MM.1S (cell line): Measurements from ENCODE around the gene TULP1.

ENCODE experiments used
- DNase-seq: peaks from one replicate; pipeline ENCODE4 v3.0.0-alpha.2; 2015
- H2AFZ ChIP-seq: fragments of 300-600 bp; sonication (generic); 2 replicates; pipeline ENCODE4 v1.6.0; 2016; ENCODE audit warnings: antibody characterized with exemption, low read length
- H3F3A ChIP-seq: fragments of 300-600 bp; sonication (generic); 2 replicates; pipeline ENCODE4 v1.6.1; 2016; ENCODE audit warnings: mild to moderate bottlenecking, antibody characterized with exemption, low read length, moderate library complexity, mixed read lengths; ENCODE audit not compliant: insufficient read depth
- H3K27ac ChIP-seq: fragments of 300-600 bp; sonication (generic); 2 replicates; pipeline ENCODE4 v1.5.1; 2016; ENCODE audit warnings: mild to moderate bottlenecking, low read length
- H3K27me3 ChIP-seq: fragments of 300-600 bp; sonication (generic); replicated peaks from 2 replicates; pipeline ENCODE4 v1.6.0; 2016; ENCODE audit warnings: low read length; ENCODE audit not compliant: insufficient read depth
- H3K36me3 ChIP-seq: fragments of 300-600 bp; sonication (generic); replicated peaks from 2 replicates; pipeline ENCODE4 v1.6.1; 2016; ENCODE audit warnings: mild to moderate bottlenecking, low read length, mixed read lengths; ENCODE audit not compliant: insufficient read depth
- H3K4me1 ChIP-seq: fragments of 300-600 bp; sonication (generic); 2 replicates; pipeline ENCODE4 v1.6.1; 2016; ENCODE audit warnings: low read length, mixed read lengths
- H3K4me2 ChIP-seq: fragments of 300-600 bp; sonication (generic); 2 replicates; pipeline ENCODE4 v1.6.0; 2016; ENCODE audit warnings: low read depth, low read length
- H3K4me3 ChIP-seq: fragments of 300-600 bp; sonication (generic); 2 replicates; pipeline ENCODE4 v1.5.1; 2016; ENCODE audit warnings: low read length, mixed read lengths
- H3K79me2 ChIP-seq: fragments of 300-600 bp; sonication (generic); 2 replicates; pipeline ENCODE4 v1.6.1; 2016; ENCODE audit warnings: mixed run types, low read length, mixed read lengths
- H3K9ac ChIP-seq: fragments of 300-600 bp; sonication (generic); 2 replicates; pipeline ENCODE4 v1.6.1; 2016; ENCODE audit warnings: low read length, mixed read lengths
- H3K9me2 ChIP-seq: fragments of 300-600 bp; sonication (generic); replicated peaks from 2 replicates; pipeline ENCODE4 v1.6.1; 2016; ENCODE audit warnings: mild to moderate bottlenecking, low read length, mixed read lengths; ENCODE audit not compliant: insufficient read depth
- H3K9me3 ChIP-seq: fragments of 300-600 bp; sonication (generic); replicated peaks from 2 replicates; pipeline ENCODE4 v1.6.1; 2016; ENCODE audit warnings: mild to moderate bottlenecking, low read length, mixed read lengths; ENCODE audit not compliant: insufficient read depth
- H4K20me1 ChIP-seq: fragments of 300-600 bp; sonication (generic); 2 replicates; pipeline ENCODE4 v1.6.1; 2016; ENCODE audit warnings: mild to moderate bottlenecking, low read length, moderate library complexity, mixed read lengths; ENCODE audit not compliant: insufficient read depth
- CTCF ChIP-seq: fragments of 300-600 bp; sonication (generic); IDR thresholded peaks from 2 replicates; pipeline ENCODE4 v1.5.1; 2016; ENCODE audit warnings: antibody characterized with exemption, low read length, mixed read lengths
- EZH2 ChIP-seq: fragments of 300-600 bp; sonication (generic); optimal IDR thresholded peaks from 2 replicates; pipeline ENCODE3; 2017; ENCODE audit warnings: low read depth, mild to moderate bottlenecking, antibody characterized with exemption, low read length, mixed read lengths
- EZH2phosphoT487 ChIP-seq: fragments of 300-600 bp; sonication (generic); IDR thresholded peaks from 2 replicates; pipeline ENCODE4 v1.6.1; 2018; ENCODE audit warnings: antibody characterized with exemption, low read length

TULP1 gene

GRCh38 chr6:35495258-35496035 is 17.2 kb downstream of the TULP1 start:
- no peak overlapping the region for H3K9ac ChIP-seq
- no peak for DNase-seq
- no peaks in the 10 kb centered on the region for H3K9me3 ChIP-seq
- no peaks in the 10 kb centered on the region for H4K20me1 ChIP-seq
- H3K4me2 ChIP-seq: no peak overlapping the region
- H3K4me1 ChIP-seq: no peaks in the 10 kb centered on the region
- H3K36me3 ChIP-seq: no peaks in the 10 kb centered on the region
- no peak overlapping the region for H3K4me3 ChIP-seq
- TF ChIP-seq EZH2phosphoT487 (no peak), CTCF (no peak), EZH2 (no peak)
- no peaks in the 10 kb centered on the region for H3F3A ChIP-seq
- peaks cover 24% of the 10 kb centered on the region for H3K27me3 ChIP-seq
- H2AFZ ChIP-seq: no peak overlapping the region
- H3K27ac ChIP-seq: no peak overlapping the region
- no peaks in the 10 kb centered on the region for H3K79me2 ChIP-seq
- H3K9me2 ChIP-seq: no peaks in the 10 kb centered on the region

GRCh38 chr6:35494161-35494563 is 18.5 kb downstream of the TULP1 start:
- H3K9me3 ChIP-seq: no peaks in the 10 kb centered on the region
- no peak overlapping the region for H3K4me2 ChIP-seq
- H3K27ac ChIP-seq: no peak overlapping the region
- no peaks in the 10 kb centered on the region for H3F3A ChIP-seq
- no peaks in the 10 kb centered on the region for H3K4me1 ChIP-seq
- no peaks in the 10 kb centered on the region for H3K9me2 ChIP-seq
- no peak overlapping the region for H3K4me3 ChIP-seq
- no peaks in the 10 kb centered on the region for H4K20me1 ChIP-seq
- peaks cover 23% of the 10 kb centered on the region for H3K27me3 ChIP-seq
- no peaks in the 10 kb centered on the region for H3K36me3 ChIP-seq
- H3K9ac ChIP-seq: no peak overlapping the region
- no peak for DNase-seq
- H2AFZ ChIP-seq: no peak overlapping the region
- no peaks in the 10 kb centered on the region for H3K79me2 ChIP-seq
- TF ChIP-seq EZH2 (no peak), EZH2phosphoT487 (no peak), CTCF (no peak)

GRCh38 chr6:35493307-35493983 is 19.3 kb downstream of the TULP1 start:
- TF ChIP-seq CTCF (no peak), EZH2phosphoT487 (no peak), EZH2 (no peak)
- no peak overlapping the region for H3K4me2 ChIP-seq
- H3F3A ChIP-seq: no peaks in the 10 kb centered on the region
- H3K9me2 ChIP-seq: no peaks in the 10 kb centered on the region
- no peaks in the 10 kb centered on the region for H3K4me1 ChIP-seq
- no peak for DNase-seq
- H3K79me2 ChIP-seq: no peaks in the 10 kb centered on the region
- H3K9me3 ChIP-seq: no peaks in the 10 kb centered on the region
- H3K27ac ChIP-seq: no peak overlapping the region
- H3K36me3 ChIP-seq: no peaks in the 10 kb centered on the region
- H2AFZ ChIP-seq: no peak overlapping the region
- H3K4me3 ChIP-seq: no peak overlapping the region
- H4K20me1 ChIP-seq: no peaks in the 10 kb centered on the region
- peaks cover 16% of the 10 kb centered on the region for H3K27me3 ChIP-seq
- no peak overlapping the region for H3K9ac ChIP-seq
